IMR-90 (cell line): ENCODE measurements around the gene KRCC1.

Experiments
- CHD1 ChIP-seq: IDR thresholded peaks from 2 replicates; pipeline ENCODE4 v1.6.1; 2012; ENCODE audit warnings: low read depth, low read length, improper control_type of control experiment
- MXI1 ChIP-seq: IDR thresholded peaks from 2 replicates; pipeline ENCODE4 v1.6.1; 2012; ENCODE audit warnings: low read depth, mild to moderate bottlenecking, low read length, moderate library complexity, borderline replicate concordance

GRCh38 chr2:88100489-88100858 is 44.9 kb upstream of the KRCC1 start:
- TF ChIP-seq CHD1, result no peak
- TF ChIP-seq MXI1, result no peak
